ENCODE measurements around the gene HYOU1.
"Not testable (repeated sequence)": the region's sequence is repeated elsewhere in the genome, so short reads cannot be mapped to it uniquely, and the experiment has no call there.

Gene HYOU1

GRCh38 chr11:119087123-119087522 is 30.1 kb upstream of the HYOU1 start:
- no peak for DNase-seq

GRCh38 chr11:119085437-119085847 is 28.4 kb upstream of the HYOU1 start:
- no peak for DNase-seq

- DNase-seq = peak; percentile 95 to 97
Observed at GRCh38 chr11:119084663-119085436, 27.8 kb upstream of the HYOU1 start, which contains the start of gene HMBS. Gene HMBS (plus strand): TSS chr11:119084881. CDS start chr11:119085034, 153 bp downstream.

- peak; percentile 31 to 61 for DNase-seq
Observed at GRCh38 chr11:119081682-119082260, 24.8 kb upstream of the HYOU1 start.

GRCh38 chr11:119078675-119079420 is 21.8 kb upstream of the HYOU1 start:
- DNase-seq = no peak

- no peak for DNase-seq
Observed at GRCh38 chr11:119077839-119078238, 20.8 kb upstream of the HYOU1 start.

- DNase-seq = peak; percentile 94 to 97
Observed at GRCh38 chr11:119067371-119068222, 10.6 kb upstream of the HYOU1 start, which contains the start of gene VPS11. Gene VPS11 (plus strand): TSS chr11:119067818. CDS start chr11:119067824, 6 bp downstream.

GRCh38 chr11:119065369-119065768 is 8.4 kb upstream of the HYOU1 start:
- DNase-seq = peak; percentile 48 to 53

GRCh38 chr11:119062779-119063178 is 5.8 kb upstream of the HYOU1 start:
- no peak for DNase-seq

- DNase-seq = no peak
Observed at GRCh38 chr11:119061256-119061655, 4.3 kb upstream of the HYOU1 start.

GRCh38 chr11:119059128-119059527 is 2.1 kb upstream of the HYOU1 start:
- not testable (repeated sequence) for DNase-seq

- no peak for DNase-seq
Observed at GRCh38 chr11:119056421-119056999, 495 bp downstream of the HYOU1 start.

- DNase-seq = peak; percentile 29 to 30
Observed at GRCh38 chr11:119055901-119056300, 1.1 kb downstream of the HYOU1 start.

GRCh38 chr11:119054418-119054817 is 2.6 kb downstream of the HYOU1 start:
- no peak for DNase-seq

- no peak for DNase-seq
Observed at GRCh38 chr11:119052163-119052814, 4.7 kb downstream of the HYOU1 start.

GRCh38 chr11:119051440-119052162 is 5.4 kb downstream of the HYOU1 start:
- DNase-seq = no peak

- DNase-seq = no peak
Observed at GRCh38 chr11:119049081-119049480, 7.9 kb downstream of the HYOU1 start.

- DNase-seq = no peak
Observed at GRCh38 chr11:119048644-119049043, 8.4 kb downstream of the HYOU1 start.

- DNase-seq = no peak
Observed at GRCh38 chr11:119047205-119047604, 9.8 kb downstream of the HYOU1 start.

GRCh38 chr11:119046489-119046888 is 10.5 kb downstream of the HYOU1 start:
- DNase-seq = no peak

- no peak for DNase-seq
Observed at GRCh38 chr11:119044708-119045107, 12.3 kb downstream of the HYOU1 start.

Data from inflammatory macrophage (primary cell).